ENCODE results near the gene CACNA1C. TPM values are rescaled to one million over a fixed set of nuclear protein-coding genes. Genes with fewer than 3 reads are reported as not detected.

Gene CACNA1C
- total and polyA plus RNA-seq, 10 of the 15 experiments (the other 5 are each of a cell fraction or from before 2014, with no cell fraction given): under 0.01 to 0.15 (median 0.09) TPM; not detected in 5

- in situ Hi-C loops (cut with MboI) (no loop called here), intact Hi-C loops (cut with micrococcal nuclease; ENCODE audit: unreplicated experiment) (no loop called here)
- BruUV-seq (replicated peaks): no TSS peak
- no peak for FAIRE-seq
- ChIA-PET SMC1A (ENCODE audit: uncharacterized antibody, unreplicated experiment) (no interaction called here), POLR2A (no interaction called here), CTCF (interaction anchor here (1.6 kb wide), 1 partner anchor 10 kb away, joined by 3 read pairs; no protein-coding TSS in a partner anchor), RAD21 (ENCODE audit: unreplicated experiment) (no interaction called here)
- no peak for DNase-seq (ENCODE audit: low read depth, low spot score)
- no peaks in the 10 kb centered on the region for H3K79me2 ChIP-seq (ENCODE audit: control insufficient read depth, insufficient read depth, low read length)
- no peaks in the 10 kb centered on the region for H3K4me1 ChIP-seq (ENCODE audit: control insufficient read depth, insufficient read depth, low read length)
- H3K9ac ChIP-seq (ENCODE audit: control insufficient read depth, insufficient read depth, low read length): no peak overlapping the region
- TF ChIP-seq SMARCA5 (IDR thresholded peaks at IDR 0.05): no peak
- TF ChIP-seq ZNF592 (IDR thresholded peaks at IDR 0.05): no peak
- no peak for TF ChIP-seq CUX1 (IDR thresholded peaks at IDR 0.05; ENCODE audit: insufficient replicate concordance, low read depth, low read length)
- no peak for TF ChIP-seq ZZZ3 (IDR thresholded peaks at IDR 0.05; ENCODE audit: control insufficient read depth, insufficient read length, low read depth)
- TF ChIP-seq ZNF207 (IDR thresholded peaks at IDR 0.05; ENCODE audit: borderline replicate concordance): no peak
- TF ChIP-seq FOS (IDR thresholded peaks at IDR 0.05; ENCODE audit: borderline replicate concordance, extremely low read depth, insufficient read length): no peak
- no peak for TF ChIP-seq TCF7 (IDR thresholded peaks at IDR 0.05; ENCODE audit: borderline replicate concordance)
- TF ChIP-seq RAD51 (IDR thresholded peaks at IDR 0.05): no peak
- TF ChIP-seq BRCA1 (IDR thresholded peaks at IDR 0.05; ENCODE audit: low read depth, low read length): no peak
- no peak overlapping the region for H3K4me3 ChIP-seq
- H3K4me2 ChIP-seq (ENCODE audit: control insufficient read depth, insufficient read depth): no peak overlapping the region
- H3K9me3 ChIP-seq (replicated peaks; ENCODE audit: control insufficient read depth, insufficient read depth, low read length): no peaks in the 10 kb centered on the region
- no peak for ATAC-seq
- 50% methylated on average over 8 of the region's 8 CpGs for WGBS (ENCODE audit: insufficient coverage, insufficient replicate concordance, low lambda C conversion rate, missing lambda C conversion rate)
- no peak overlapping the region for H2AFZ ChIP-seq (ENCODE audit: control insufficient read depth, low read depth, low read length)
- no peaks in the 10 kb centered on the region for H3K36me3 ChIP-seq (ENCODE audit: control insufficient read depth in 2 of 2, insufficient read depth in 2 of 2, low read length in 1 of 2)
- no peaks in the 10 kb centered on the region for H4K20me1 ChIP-seq (ENCODE audit: control insufficient read depth, insufficient read depth)
- no peak overlapping the region for H3K27ac ChIP-seq (ENCODE audit: control insufficient read depth, insufficient read depth)
- H3K27me3 ChIP-seq (replicated peaks in 1 of 2; ENCODE audit: control insufficient read depth in 2 of 2, insufficient read depth in 2 of 2, low read length in 1 of 2): peaks cover 0 to 2% of the 10 kb centered on the region in 2 experiments; a peak in 2 of 4 replicates
These were observed 616.8 kb downstream of the CACNA1C start for GRCh38 chr12:2669560-2669959.

Measured in GM12878 (cell line).